GM19452 (cell line): Measurements from ENCODE around the gene HIVEP2.

Experiments used
- ATAC-seq: cut with Tn5 transposase; IDR thresholded peaks from one replicate; pipeline ENCODE4 v1.9.1; 2021; ENCODE audit not compliant: unreplicated experiment

Gene HIVEP2

GRCh38 chr6:142752348-142752747, 192.6 kb downstream of the HIVEP2 start:
- no peak for ATAC-seq

GRCh38 chr6:142751452-142751851, 193.5 kb downstream of the HIVEP2 start:
- no peak for ATAC-seq

- no peak for ATAC-seq
Measured at GRCh38 chr6:142750998-142751397, 194.0 kb downstream of the HIVEP2 start.

- no peak for ATAC-seq
Measured at GRCh38 chr6:142749556-142749955, 195.4 kb downstream of the HIVEP2 start.

GRCh38 chr6:142746524-142746923, 198.5 kb downstream of the HIVEP2 start:
- no peak for ATAC-seq

- ATAC-seq, result no peak
Measured at GRCh38 chr6:142744836-142745235, 200.1 kb downstream of the HIVEP2 start.

GRCh38 chr6:142740449-142740848, 204.5 kb downstream of the HIVEP2 start:
- no peak for ATAC-seq

GRCh38 chr6:142738731-142739130, 206.2 kb downstream of the HIVEP2 start:
- ATAC-seq, result no peak

GRCh38 chr6:142738035-142738396, 207.0 kb downstream of the HIVEP2 start:
- no peak for ATAC-seq

- ATAC-seq, result no peak
Measured at GRCh38 chr6:142737368-142738034, 207.5 kb downstream of the HIVEP2 start.

GRCh38 chr6:142735204-142735603, 209.8 kb downstream of the HIVEP2 start:
- ATAC-seq, result no peak

- ATAC-seq, result no peak
Measured at GRCh38 chr6:142732790-142733189, 212.2 kb downstream of the HIVEP2 start.

- no peak for ATAC-seq
Measured at GRCh38 chr6:142731611-142732010, 213.4 kb downstream of the HIVEP2 start.

GRCh38 chr6:142729618-142730017, 215.4 kb downstream of the HIVEP2 start:
- no peak for ATAC-seq

- no peak for ATAC-seq
Measured at GRCh38 chr6:142728910-142729481, 216.0 kb downstream of the HIVEP2 start.

- ATAC-seq, result no peak
Measured at GRCh38 chr6:142728364-142728763, 216.6 kb downstream of the HIVEP2 start.

GRCh38 chr6:142726616-142727015, 218.4 kb downstream of the HIVEP2 start:
- no peak for ATAC-seq

GRCh38 chr6:142725024-142725770, 219.8 kb downstream of the HIVEP2 start:
- ATAC-seq, result no peak

GRCh38 chr6:142722841-142723240, 222.1 kb downstream of the HIVEP2 start:
- ATAC-seq, result no peak

GRCh38 chr6:142722012-142722411, 223.0 kb downstream of the HIVEP2 start:
- ATAC-seq, result no peak

GRCh38 chr6:142721215-142721920, 223.6 kb downstream of the HIVEP2 start:
- no peak for ATAC-seq
